ENCODE data around the gene PTH1R. TPM values are rescaled to one million over a fixed set of nuclear protein-coding genes. Genes with fewer than 3 reads are reported as not detected.

PTH1R gene
- total RNA-seq, 1 experiment from 2014 or later: not detected

GRCh38 chr3:46897829-46898320 is 20.4 kb downstream of the PTH1R start:
- no peak for DNase-seq
- Mint-ChIP-seq H3K4me1 (ENCODE audit: low read depth, unreplicated experiment) (peaks cover 15% of the 10 kb centered on the region), H3K4me3 (ENCODE audit: low read depth, unreplicated experiment) (peak overlapping the region; percentile 61), H3K27ac (ENCODE audit: unreplicated experiment) (no peak overlapping the region), H3K27me3 (ENCODE audit: unreplicated experiment) (peaks cover 20% of the 10 kb centered on the region), H3K9me3 (ENCODE audit: low read depth, unreplicated experiment) (no peaks in the 10 kb centered on the region), H3K36me3 (ENCODE audit: insufficient read depth, unreplicated experiment) (no peaks in the 10 kb centered on the region)
- BruUV-seq (replicated peaks): no TSS peak
- CTCF ChIA-PET: interaction anchor here (0.6 to 1.2 kb wide), 2 partner anchors 47 to 52 kb away, joined by 4 read pairs; no protein-coding TSS in a partner anchor
- peak; percentile 11 for TF ChIP-seq CTCF (IDR thresholded peaks at IDR 0.05; ENCODE audit: unreplicated experiment)
- intact Hi-C loops (cut with micrococcal nuclease; ENCODE audit: unreplicated experiment): loop anchor here (5.0 kb wide), 1 partner anchor 36 kb away; the partner anchor contains the start of gene MYL3

- H3K27me3 Mint-ChIP-seq (ENCODE audit: unreplicated experiment): peaks cover 20% of the 10 kb centered on the region
- no peak for TF ChIP-seq CTCF (IDR thresholded peaks at IDR 0.05; ENCODE audit: unreplicated experiment)
- no peaks in the 10 kb centered on the region for H3K9me3 Mint-ChIP-seq (ENCODE audit: low read depth, unreplicated experiment)
- peak overlapping the region; percentile 61 for H3K4me3 Mint-ChIP-seq (ENCODE audit: low read depth, unreplicated experiment)
- CTCF ChIA-PET: interaction anchor here (0.6 to 1.2 kb wide), 3 partner anchors 46 to 82 kb away, joined by 3 to 4 read pairs (median 4); no protein-coding TSS in a partner anchor
- intact Hi-C loops (cut with micrococcal nuclease; ENCODE audit: unreplicated experiment): loop anchor here (5.0 kb wide), 1 partner anchor 36 kb away; the partner anchor contains the start of gene MYL3
- peaks cover 20% of the 10 kb centered on the region for H3K4me1 Mint-ChIP-seq (ENCODE audit: low read depth, unreplicated experiment)
- no peaks in the 10 kb centered on the region for H3K36me3 Mint-ChIP-seq (ENCODE audit: insufficient read depth, unreplicated experiment)
- H3K27ac Mint-ChIP-seq (ENCODE audit: unreplicated experiment): no peak overlapping the region
- no TSS peak for BruUV-seq (replicated peaks)
- peak; percentile 32 for DNase-seq
These were observed 21.0 kb downstream of the PTH1R start for GRCh38 chr3:46898321-46899150.

GRCh38 chr3:46899151-46900006 is 21.9 kb downstream of the PTH1R start:
- peak overlapping the region; percentile 61 for H3K4me3 Mint-ChIP-seq (ENCODE audit: low read depth, unreplicated experiment)
- no peak for DNase-seq
- H3K27me3 Mint-ChIP-seq (ENCODE audit: unreplicated experiment): peaks cover 20% of the 10 kb centered on the region
- no TSS peak for BruUV-seq (replicated peaks)
- intact Hi-C loops (cut with micrococcal nuclease; ENCODE audit: unreplicated experiment): loop anchor here (5.0 kb wide), 1 partner anchor 37 kb away; the partner anchor contains the start of gene MYL3
- H3K4me1 Mint-ChIP-seq (ENCODE audit: low read depth, unreplicated experiment): peaks cover 22% of the 10 kb centered on the region
- CTCF ChIA-PET: interaction anchor here (0.9 to 1.2 kb wide), 2 partner anchors 54 to 81 kb away, joined by 3 to 4 read pairs; no protein-coding TSS in a partner anchor
- no peaks in the 10 kb centered on the region for H3K36me3 Mint-ChIP-seq (ENCODE audit: insufficient read depth, unreplicated experiment)
- no peak overlapping the region for H3K27ac Mint-ChIP-seq (ENCODE audit: unreplicated experiment)
- TF ChIP-seq CTCF (IDR thresholded peaks at IDR 0.05; ENCODE audit: unreplicated experiment): no peak
- H3K9me3 Mint-ChIP-seq (ENCODE audit: low read depth, unreplicated experiment): no peaks in the 10 kb centered on the region

GRCh38 chr3:46900007-46900292 is 22.4 kb downstream of the PTH1R start:
- no peak for DNase-seq
- no peaks in the 10 kb centered on the region for H3K9me3 Mint-ChIP-seq (ENCODE audit: low read depth, unreplicated experiment)
- TF ChIP-seq CTCF (IDR thresholded peaks at IDR 0.05; ENCODE audit: unreplicated experiment): no peak
- H3K4me3 Mint-ChIP-seq (ENCODE audit: low read depth, unreplicated experiment): no peak overlapping the region
- no TSS peak for BruUV-seq (replicated peaks)
- H3K4me1 Mint-ChIP-seq (ENCODE audit: low read depth, unreplicated experiment): peaks cover 22% of the 10 kb centered on the region
- peaks cover 20% of the 10 kb centered on the region for H3K27me3 Mint-ChIP-seq (ENCODE audit: unreplicated experiment)
- H3K36me3 Mint-ChIP-seq (ENCODE audit: insufficient read depth, unreplicated experiment): no peaks in the 10 kb centered on the region
- intact Hi-C loops (cut with micrococcal nuclease; ENCODE audit: unreplicated experiment): no loop called here
- CTCF ChIA-PET: no interaction called here
- no peak overlapping the region for H3K27ac Mint-ChIP-seq (ENCODE audit: unreplicated experiment)
